Activated naive CD8-positive, alpha-beta T cell treated with anti-CD3 and anti-CD28 coated beads, Interleukin-2, amount 10 ng/mL, durations not matched to agents 7 days and 5 days (primary cell): ENCODE data around the gene ETV7. TPM values are rescaled to one million over a fixed set of nuclear protein-coding genes. Genes with fewer than 3 reads are reported as not detected.

Experiments used
- total RNA-seq, 2 experiments: library from RNA; stranded (reverse); gene quantifications; one replicate each; pipeline ENCODE4 v1.2.3, GENCODE V29; 2021

The ETV7 gene
- total RNA-seq, 2 experiments from 2014 or later, result 8.7 to 9.8 TPM

Other genes starting within 250 kb of the ETV7 start
- gene BRPF3, start 190.9 kb downstream of the ETV7 start, total RNA-seq, result 10 to 100 TPM; 23.7 to 25.4 TPM
- not detected for gene PNPLA1, start 117.6 kb downstream of the ETV7 start, total RNA-seq
- gene BNIP5, start 50.8 kb downstream of the ETV7 start, total RNA-seq, result not detected
- gene PXT1, start 55.2 kb upstream of the ETV7 start, total RNA-seq, result under 1 TPM; 0.22 to 0.37 TPM
- 10 to 100 TPM; 45.7 to 50.0 TPM for gene KCTD20, start 55.3 kb upstream of the ETV7 start, total RNA-seq
- gene STK38, start 159.8 kb upstream of the ETV7 start, total RNA-seq, result 10 to 100 TPM; 86.5 to 95.3 TPM
- 100 to 1,000 TPM; 389 to 396 TPM for gene SRSF3, start 206.7 kb upstream of the ETV7 start, total RNA-seq